Measurements from ENCODE around the gene NT5C2.
A peak's percentile ranks its signal among the peaks of the same experiment; 100 is the strongest.
"Not testable (repeated sequence)": the region's sequence is repeated elsewhere in the genome, so short reads cannot be mapped to it uniquely, and the experiment has no call there.

The NT5C2 gene

GRCh38 chr10:103231047-103231551 lies 38.0 kb upstream of the NT5C2 start:
- no peak for TF ChIP-seq CTCF (IDR thresholded peaks at IDR 0.05; ENCODE audit: low read depth, low read length)
- DNase-seq (ENCODE audit: low read depth in 2 of 2), result peak; percentile 96 to 97
- H3K4me3 ChIP-seq (replicated peaks in 1 of 2; ENCODE audit: low read depth in 2 of 2, low read length in 2 of 2), result no peak overlapping the region

GRCh38 chr10:103227416-103227815 lies 34.3 kb upstream of the NT5C2 start:
- DNase-seq (ENCODE audit: low read depth in 2 of 2), result peak in 1 of 2 donors; percentile 65
- no peak for TF ChIP-seq CTCF (IDR thresholded peaks at IDR 0.05; ENCODE audit: low read depth, low read length)
- H3K4me3 ChIP-seq (replicated peaks in 1 of 2; ENCODE audit: low read depth in 2 of 2, low read length in 2 of 2), result no peak overlapping the region

- no peak for TF ChIP-seq CTCF (IDR thresholded peaks at IDR 0.05; ENCODE audit: low read depth, low read length)
- H3K4me3 ChIP-seq (replicated peaks in 1 of 2; ENCODE audit: low read depth in 2 of 2, low read length in 2 of 2), result no peak overlapping the region
- DNase-seq (ENCODE audit: low read depth in 2 of 2), result peak in 1 of 2 donors; percentile 24
Measured at GRCh38 chr10:103225939-103226338, 32.9 kb upstream of the NT5C2 start.

GRCh38 chr10:103224721-103225120 lies 31.6 kb upstream of the NT5C2 start:
- DNase-seq (ENCODE audit: low read depth in 2 of 2); H3K4me3 ChIP-seq (replicated peaks in 1 of 2; ENCODE audit: low read depth in 2 of 2, low read length in 2 of 2): not testable (repeated sequence)

GRCh38 chr10:103224133-103224532 lies 31.1 kb upstream of the NT5C2 start:
- no peak for DNase-seq (ENCODE audit: low read depth in 2 of 2)
- no peak for TF ChIP-seq CTCF (IDR thresholded peaks at IDR 0.05; ENCODE audit: low read depth, low read length)
- no peak overlapping the region for H3K4me3 ChIP-seq (replicated peaks in 1 of 2; ENCODE audit: low read depth in 2 of 2, low read length in 2 of 2)

- DNase-seq (ENCODE audit: low read depth in 2 of 2), result peak in 1 of 2 donors; percentile 55
- H3K4me3 ChIP-seq (replicated peaks in 1 of 2; ENCODE audit: low read depth in 2 of 2, low read length in 2 of 2), result not testable (repeated sequence)
Measured at GRCh38 chr10:103216362-103216761, 23.3 kb upstream of the NT5C2 start.

GRCh38 chr10:103215601-103216000 lies 22.5 kb upstream of the NT5C2 start:
- TF ChIP-seq CTCF (IDR thresholded peaks at IDR 0.05; ENCODE audit: low read depth, low read length), result no peak
- no peak for DNase-seq (ENCODE audit: low read depth in 2 of 2)
- no peak overlapping the region for H3K4me3 ChIP-seq (replicated peaks in 1 of 2; ENCODE audit: low read depth in 2 of 2, low read length in 2 of 2)

- not testable (repeated sequence) for H3K4me3 ChIP-seq (replicated peaks in 1 of 2; ENCODE audit: low read depth in 2 of 2, low read length in 2 of 2); DNase-seq (ENCODE audit: low read depth in 2 of 2)
Measured at GRCh38 chr10:103210262-103210661, 17.2 kb upstream of the NT5C2 start.

GRCh38 chr10:103207643-103208042 lies 14.6 kb upstream of the NT5C2 start:
- DNase-seq (ENCODE audit: low read depth in 2 of 2), result peak in 1 of 2 donors; percentile 56
- not testable (repeated sequence) for H3K4me3 ChIP-seq (replicated peaks in 1 of 2; ENCODE audit: low read depth in 2 of 2, low read length in 2 of 2)
